KMS-11 (cell line): Measurements from ENCODE around the gene CELA2B.
"Not testable (repeated sequence)": the region's sequence is repeated elsewhere in the genome, so short reads cannot be mapped to it uniquely, and the experiment has no call there.

Source experiments
- H2AFZ ChIP-seq: fragments of 200-600 bp; sonication (generic); 2 replicates; pipeline ENCODE4 v1.6.1; 2016; ENCODE audit warnings: antibody characterized with exemption, mixed run types, low read depth
- H3K27ac ChIP-seq: fragments of 200-600 bp; sonication (generic); 2 replicates; pipeline ENCODE4 v1.6.1; 2016; ENCODE audit warnings: mild to moderate bottlenecking, mixed run types
- H3K27me3 ChIP-seq: fragments of 200-600 bp; sonication (generic); 2 replicates; pipeline ENCODE4 v1.6.1; 2017; ENCODE audit warnings: mild to moderate bottlenecking, low read depth, mixed run types, moderate library complexity; ENCODE audit not compliant: insufficient read depth
- H3K36me3 ChIP-seq: fragments of 200-600 bp; sonication (generic); 2 replicates; pipeline ENCODE4 v1.6.1; 2017; ENCODE audit warnings: mild to moderate bottlenecking, mixed run types; ENCODE audit not compliant: insufficient read depth
- H3K4me1 ChIP-seq: fragments of 200-600 bp; sonication (generic); 2 replicates; pipeline ENCODE4 v1.6.1; 2016; ENCODE audit warnings: mild to moderate bottlenecking, low read depth, mixed run types; ENCODE audit not compliant: poor library complexity, severe bottlenecking
- H3K4me2 ChIP-seq: fragments of 200-600 bp; sonication (generic); 2 replicates; pipeline ENCODE4 v1.7.0; 2016; ENCODE audit warnings: mild to moderate bottlenecking, mixed run types
- H3K4me3 ChIP-seq: fragments of 200-600 bp; sonication (generic); IDR thresholded peaks from 2 replicates; pipeline ENCODE4 v1.6.1; 2017; ENCODE audit warnings: low read depth, low read length, mixed read lengths; ENCODE audit not compliant: insufficient read depth
- H3K79me2 ChIP-seq: fragments of 200-600 bp; sonication (generic); 2 replicates; pipeline ENCODE4 v1.6.1; 2016; ENCODE audit warnings: low read depth, mixed run types; ENCODE audit not compliant: insufficient read depth
- H3K9ac ChIP-seq: fragments of 200-600 bp; sonication (generic); 2 replicates; pipeline ENCODE4 v1.6.1; 2016; ENCODE audit warnings: mild to moderate bottlenecking, mixed run types
- H4K20me1 ChIP-seq: fragments of 200-600 bp; sonication (generic); 2 replicates; pipeline ENCODE4 v1.6.1; 2016; ENCODE audit warnings: mild to moderate bottlenecking, mixed run types; ENCODE audit not compliant: insufficient read depth
- CTCF ChIP-seq: fragments of 200-600 bp; sonication (generic); conservative IDR thresholded peaks from 2 replicates; pipeline ENCODE4 v1.6.1; 2017; ENCODE audit warnings: low read depth, mild to moderate bottlenecking, antibody characterized with exemption, low read length, moderate library complexity, mixed read lengths

Gene CELA2B

GRCh38 chr1:15456313-15456954, 19.5 kb upstream of the CELA2B start, which contains the start of gene CELA2A:
Gene CELA2A (plus strand): TSS chr1:15456732. CDS start chr1:15456754, 22 bp downstream.
- Histone ChIP-seq H2AFZ (no peak within 1 kb of the TSS), H3K27ac (no peak within 1 kb of the TSS)
- no peak for TF ChIP-seq CTCF

GRCh38 chr1:15457585-15457984, 18.3 kb upstream of the CELA2B start:
- Histone ChIP-seq H3K9ac (no peak overlapping the region), H3K4me2 (no peak overlapping the region), H3K4me3 (no peak overlapping the region), H3K27ac (no peak overlapping the region), H3K27me3 (no peaks in the 10 kb centered on the region), H3K79me2 (no peaks in the 10 kb centered on the region), H3K36me3 (no peaks in the 10 kb centered on the region), H3K4me1 (no peaks in the 10 kb centered on the region), H4K20me1 (no peaks in the 10 kb centered on the region), H2AFZ (no peak overlapping the region)
- TF ChIP-seq CTCF, result no peak

More at GRCh38 chr1:15456313-15456954, 19.5 kb upstream of the CELA2B start, which contains the start of gene CELA2A:
- Histone ChIP-seq H3K36me3 (no peaks in the 10 kb centered on the region), H3K79me2 (no peaks in the 10 kb centered on the region), H3K4me3 (no peak within 1 kb of the TSS), H3K9ac (no peak within 1 kb of the TSS), H4K20me1 (no peaks in the 10 kb centered on the region), H3K27me3 (no peaks in the 10 kb centered on the region), H3K4me2 (no peak within 1 kb of the TSS), H3K4me1 (no peaks in the 10 kb centered on the region)

GRCh38 chr1:15458388-15458787, 17.5 kb upstream of the CELA2B start:
- not testable (repeated sequence) for H3K79me2 ChIP-seq, H3K27ac ChIP-seq, H3K4me2 ChIP-seq, H3K4me3 ChIP-seq, H3K4me1 ChIP-seq, H4K20me1 ChIP-seq, H3K36me3 ChIP-seq, H2AFZ ChIP-seq, H3K27me3 ChIP-seq, H3K9ac ChIP-seq

GRCh38 chr1:15459771-15460707, 15.9 kb upstream of the CELA2B start:
- H3K27ac ChIP-seq, result no peak overlapping the region
- no peak overlapping the region for H3K9ac ChIP-seq

More at GRCh38 chr1:15459771-15460707, 15.9 kb upstream of the CELA2B start:
- Histone ChIP-seq H3K36me3 (no peaks in the 10 kb centered on the region), H3K79me2 (no peaks in the 10 kb centered on the region), H3K4me1 (no peaks in the 10 kb centered on the region), H3K4me2 (no peak overlapping the region), H2AFZ (no peak overlapping the region), H4K20me1 (no peaks in the 10 kb centered on the region), H3K4me3 (no peak overlapping the region), H3K27me3 (no peaks in the 10 kb centered on the region)
- TF ChIP-seq CTCF, result no peak
